Sigmoid colon (tissue), 7 donors: Measurements from ENCODE around the gene CTNS. TPM values are rescaled to one million over a fixed set of nuclear protein-coding genes. Genes with fewer than 3 reads are reported as not detected.

Experiments
- DNase-seq: peaks from one replicate; pipeline ENCODE4 v3.0.0-alpha.2; 2019
- H3K27ac ChIP-seq, 4 donors: fragments of 200-600 bp; sonication (generic); one replicate each; pipeline ENCODE4 v1.5.1; 2016 to 2019; ENCODE audit warnings: mild to moderate bottlenecking in 1 of 4
- H3K27me3 ChIP-seq, 3 donors: fragments of 200-600 bp; sonication (generic); one replicate each; pipeline ENCODE4 v1.5.1; 2019; ENCODE audit warnings: mild to moderate bottlenecking in 1 of 3
- H3K36me3 ChIP-seq, 4 donors: fragments of 200-600 bp; sonication (generic); one replicate each; pipeline ENCODE4 v1.5.1; 2016 to 2019
- H3K4me1 ChIP-seq, 4 donors: fragments of 200-600 bp; sonication (generic); one replicate each; pipeline ENCODE4 v1.5.1; 2017 to 2019
- H3K4me3 ChIP-seq, 4 donors: fragments of 200-600 bp; sonication (generic); one replicate each; pipeline ENCODE4 v1.5.1; 2017 to 2019; ENCODE audit warnings: mild to moderate bottlenecking in 2 of 4, moderate library complexity in 1 of 4
- H3K9me3 ChIP-seq, 4 donors: fragments of 200-600 bp in 3 of 4; sonication (generic) in 3 of 4; one replicate each; pipeline versions ENCODE4 v1.5.1 to v1.6.1; 2013 to 2019
- CTCF ChIP-seq, 4 experiments: fragments of 450-650 bp in 3 of 4; fragments of 200-600 bp in 1 of 4; IDR thresholded peaks; one replicate each; pipeline ENCODE4 v1.5.1; 2016 to 2019; ENCODE audit warnings: antibody characterized with exemption in 4 of 4, mild to moderate bottlenecking in 3 of 4, moderate library complexity in 2 of 4
- EP300 ChIP-seq, 4 donors: sonication (generic); formaldehyde crosslinking; IDR thresholded peaks; one replicate each; pipeline ENCODE4 v1.6.1; 2017; ENCODE audit warnings: antibody characterized with exemption in 4 of 4
- POLR2A ChIP-seq, 2 donors: fragments of 450-650 bp; IDR thresholded peaks; one replicate each; pipeline ENCODE4 v1.6.1; 2016; ENCODE audit warnings: antibody characterized with exemption in 2 of 2, mild to moderate bottlenecking in 2 of 2, moderate library complexity in 2 of 2
- POLR2AphosphoS5 ChIP-seq, 4 donors: sonication (generic); formaldehyde crosslinking; IDR thresholded peaks; one replicate each; pipeline ENCODE4 v1.6.1; 2017; ENCODE audit warnings: antibody characterized with exemption in 4 of 4
- WGBS, 2 donors: extraction: QIAGEN DNeasy Blood & Tissue Kit; methylation state at CpG; one replicate each; pipeline ENCODE4 v1.1.7; 2013; 5-methylcytosine and 5-hydroxymethylcytosine counted together
- intact Hi-C: fragments of 100-400 bp; cut with DNase I; formaldehyde crosslinking; loops from one replicate; pipeline ENCODE4 v1.15.1; 2023
- polyA plus RNA-seq, 3 donors: library from polyadenylated mRNA; stranded (reverse); fragments of 200-250 nt; gene quantifications; one replicate each; pipeline ENCODE4 v1.2.3, GENCODE V29; 2013
- total RNA-seq, 4 donors: library from RNA; depleted of rRNA; stranded (reverse); fragments of >200 nt; gene quantifications; one replicate each; pipeline ENCODE4 v1.1.0, GENCODE V29; 2016
- donor health status: healthy with polysubstance abuse.
- donor health status: Bipolar disorder and iron deficiency.
- donor health status: healthy.

The CTNS gene
- total and polyA plus RNA-seq, 7 donors, result 1.8 to 26.0 (median 13.3) TPM

- DNase-seq, result no peak
- Histone ChIP-seq H3K27ac (no peak overlapping the region), H3K9me3 (no peaks in the 10 kb centered on the region), H3K4me3 (no peak overlapping the region), H3K27me3 (peaks cover 3 to 47% (median 13%) of the 10 kb centered on the region in 3 donors), H3K4me1 (no peaks in the 10 kb centered on the region), H3K36me3 (no peaks in the 10 kb centered on the region)
- TF ChIP-seq CTCF (IDR thresholded peaks at IDR 0.05) (no peak), POLR2AphosphoS5 (IDR thresholded peaks at IDR 0.05) (no peak), POLR2A (IDR thresholded peaks at IDR 0.05) (no peak), EP300 (IDR thresholded peaks at IDR 0.05) (no peak)
- intact Hi-C loops, result no loop called here
- 87 to 91% methylated on average over 12 of the region's 12 CpGs for WGBS, 2 donors
Measured at GRCh38 chr17:3681057-3681456, 44.5 kb downstream of the CTNS start.

- TF ChIP-seq POLR2AphosphoS5 (IDR thresholded peaks at IDR 0.05) (no peak), POLR2A (IDR thresholded peaks at IDR 0.05) (no peak), CTCF (IDR thresholded peaks at IDR 0.05) (no peak)
- Histone ChIP-seq H3K27ac (no peak overlapping the region), H3K27me3 (peaks cover 3 to 47% (median 13%) of the 10 kb centered on the region in 3 donors), H3K4me3 (no peak overlapping the region), H3K9me3 (no peaks in the 10 kb centered on the region), H3K36me3 (no peaks in the 10 kb centered on the region), H3K4me1 (no peaks in the 10 kb centered on the region)
- DNase-seq, result no peak
- WGBS, 2 donors, result 78 to 81% methylated on average over 20 of the region's 20 CpGs
- intact Hi-C loops, result no loop called here
Measured at GRCh38 chr17:3681565-3681964, 45.0 kb downstream of the CTNS start.

GRCh38 chr17:3682033-3682432 lies 45.5 kb downstream of the CTNS start:
- TF ChIP-seq POLR2A (IDR thresholded peaks at IDR 0.05) (no peak), CTCF (IDR thresholded peaks at IDR 0.05) (no peak), POLR2AphosphoS5 (IDR thresholded peaks at IDR 0.05) (no peak), EP300 (IDR thresholded peaks at IDR 0.05) (no peak)
- Histone ChIP-seq H3K27me3 (peaks cover 3 to 47% (median 13%) of the 10 kb centered on the region in 3 donors), H3K9me3 (no peaks in the 10 kb centered on the region), H3K27ac (no peak overlapping the region), H3K4me3 (no peak overlapping the region), H3K4me1 (no peaks in the 10 kb centered on the region), H3K36me3 (no peaks in the 10 kb centered on the region)
- DNase-seq, result no peak
- intact Hi-C loops, result no loop called here
- 89 to 91% methylated on average over 12 of the region's 12 CpGs for WGBS, 2 donors

GRCh38 chr17:3683054-3683511 lies 46.5 kb downstream of the CTNS start:
- intact Hi-C loops, result no loop called here
- TF ChIP-seq POLR2AphosphoS5 (IDR thresholded peaks at IDR 0.05) (no peak), CTCF (IDR thresholded peaks at IDR 0.05) (peak in 3 of 4 experiments; percentile 50 to 77 (median 63)), POLR2A (IDR thresholded peaks at IDR 0.05) (no peak), EP300 (IDR thresholded peaks at IDR 0.05) (no peak)
- Histone ChIP-seq H3K27ac (no peak overlapping the region), H3K9me3 (no peaks in the 10 kb centered on the region), H3K36me3 (no peaks in the 10 kb centered on the region), H3K4me1 (no peaks in the 10 kb centered on the region), H3K4me3 (no peak overlapping the region), H3K27me3 (peaks cover 3 to 50% (median 16%) of the 10 kb centered on the region in 3 donors)
- no peak for DNase-seq
- 27 to 30% methylated on average over 10 of the region's 10 CpGs for WGBS, 2 donors

- H3K4me3 ChIP-seq, result no peak overlapping the region
- no peak overlapping the region for H3K27ac ChIP-seq
- H3K36me3 ChIP-seq, result no peaks in the 10 kb centered on the region
- no peaks in the 10 kb centered on the region for H3K9me3 ChIP-seq
- no peak for DNase-seq
- intact Hi-C loops, result no loop called here
- no peaks in the 10 kb centered on the region for H3K4me1 ChIP-seq
- H3K27me3 ChIP-seq, result peaks cover 7 to 59% (median 30%) of the 10 kb centered on the region in 3 donors
- no peak for TF ChIP-seq POLR2AphosphoS5 (IDR thresholded peaks at IDR 0.05)
- TF ChIP-seq EP300 (IDR thresholded peaks at IDR 0.05), result no peak
- TF ChIP-seq POLR2A (IDR thresholded peaks at IDR 0.05), result no peak
- TF ChIP-seq CTCF (IDR thresholded peaks at IDR 0.05), result no peak
- WGBS, 2 donors, result 16 to 45% methylated on average over 13 of the region's 13 CpGs
Measured at GRCh38 chr17:3685174-3685573, 48.6 kb downstream of the CTNS start.
